GM12878 (cell line): ENCODE results near the gene PPA1. TPM values are rescaled to one million over a fixed set of nuclear protein-coding genes. Genes with fewer than 3 reads are reported as not detected.

Source experiments
- ATAC-seq: fragments of 200-7000 bp; cut with Tn5 transposase; 3 replicates; pipeline ENCODE4 v1.9.1; 2020; ENCODE audit warnings: mild to moderate bottlenecking, moderate library complexity
- BruUV-seq: library from RNA; stranded (reverse); fragments of 400-500 nt; replicated peaks from 2 replicates; lab custom pipeline; 2021; lab: Mats Ljungman, UMichigan
- CTCF ChIA-PET: fragments of 300-600 bp; sonication (Branson Sonifier 250); formaldehyde crosslinking; extraction: SDS; loops from one replicate; lab custom pipeline; 2021; ENCODE audit warnings: inconsistent platforms; lab: Yijun Ruan, JAX
- POLR2A ChIA-PET: fragments of 350-600 bp; formaldehyde crosslinking; extraction: SDS; loops from one replicate; lab custom pipeline; 2021; ENCODE audit warnings: inconsistent platforms; lab: Charles Lee
- RAD21 ChIA-PET: fragments of 300-600 bp; sonication (Branson Sonifier 250); formaldehyde crosslinking; loops from one replicate; lab custom pipeline; 2023; ENCODE audit warnings: antibody characterized with exemption; ENCODE audit not compliant: unreplicated experiment; lab: Charles Lee
- SMC1A ChIA-PET: fragments of 300-600 bp; sonication (Branson Sonifier 250); formaldehyde crosslinking; loops from one replicate; lab custom pipeline; 2023; ENCODE audit not compliant: unreplicated experiment, uncharacterized antibody; lab: Charles Lee
- DNase-seq: peaks from one replicate; pipeline ENCODE4 v3.0.0-alpha.2; 2011; ENCODE audit warnings: low read depth, low spot score
- FAIRE-seq: peaks from 3 replicates; lab custom pipeline; 2011; peaks lifted over from hg19 to GRCh38; lab: Jason Lieb, UNC
- H2AFZ ChIP-seq: 2 replicates; pipeline ENCODE4 v1.6.0; 2011; ENCODE audit warnings: low read depth, low read length, control low read depth; ENCODE audit not compliant: control insufficient read depth
- H3K27ac ChIP-seq: 2 replicates; pipeline ENCODE4 v1.5.1; 2011; ENCODE audit warnings: control low read depth; ENCODE audit not compliant: control insufficient read depth, insufficient read depth
- H3K27me3 ChIP-seq, 2 experiments: replicated peaks in 1 of 2; 2 replicates each; pipeline versions ENCODE4 v1.6.0 to v1.6.1; 2011; ENCODE audit warnings: low read length in 1 of 2; ENCODE audit not compliant: control insufficient read depth in 2 of 2, insufficient read depth in 2 of 2
- H3K36me3 ChIP-seq, 2 experiments: 2 replicates each; pipeline ENCODE4 v1.5.1; 2011; ENCODE audit warnings: low read length in 1 of 2; ENCODE audit not compliant: control insufficient read depth in 2 of 2, insufficient read depth in 2 of 2
- H3K4me1 ChIP-seq: 2 replicates; pipeline ENCODE4 v1.6.1; 2011; ENCODE audit warnings: mild to moderate bottlenecking, low read length, moderate library complexity, mixed read lengths; ENCODE audit not compliant: control insufficient read depth, insufficient read depth
- H3K4me2 ChIP-seq: 2 replicates; pipeline ENCODE4 v1.6.0; 2011; ENCODE audit warnings: control low read depth; ENCODE audit not compliant: control insufficient read depth, insufficient read depth
- H3K4me3 ChIP-seq: fragments of 200-600 bp; sonication (generic); 2 replicates; pipeline ENCODE4 v1.5.1; 2016
- H3K79me2 ChIP-seq: 2 replicates; pipeline ENCODE4 v1.6.0; 2011; ENCODE audit warnings: low read length; ENCODE audit not compliant: control insufficient read depth, insufficient read depth
- H3K9ac ChIP-seq: 2 replicates; pipeline ENCODE4 v1.8.0; 2011; ENCODE audit warnings: low read length, control low read depth, mixed read lengths; ENCODE audit not compliant: control insufficient read depth, insufficient read depth
- H3K9me3 ChIP-seq: replicated peaks from 3 replicates; pipeline ENCODE4 v1.5.1; 2011; ENCODE audit warnings: mild to moderate bottlenecking, low read length; ENCODE audit not compliant: control insufficient read depth, insufficient read depth
- H4K20me1 ChIP-seq: 2 replicates; pipeline ENCODE4 v1.6.0; 2011; ENCODE audit not compliant: control insufficient read depth, insufficient read depth
- KLF5 ChIP-seq: fragments of 450-650 bp; IDR thresholded peaks from 2 replicates; pipeline ENCODE4 v1.6.1; 2014; ENCODE audit warnings: mild to moderate bottlenecking; ENCODE audit not compliant: partially characterized antibody
- NRF1 ChIP-seq: conservative IDR thresholded peaks from 2 replicates; pipeline ENCODE4 v1.6.1; 2011; ENCODE audit warnings: mild to moderate bottlenecking, low read depth, low read length, improper control_type of control experiment
- POLR2AphosphoS2 ChIP-seq: IDR thresholded peaks from 2 replicates; pipeline ENCODE4 v1.6.1; 2011; ENCODE audit warnings: low read depth, mild to moderate bottlenecking, low read length, improper control_type of control experiment, moderate library complexity
- RAD21 ChIP-seq: IDR thresholded peaks from 2 replicates; pipeline ENCODE4 v1.6.1; 2011; ENCODE audit warnings: mild to moderate bottlenecking, low read depth, low read length, moderate library complexity; ENCODE audit not compliant: insufficient read depth
- YY1 ChIP-seq: IDR thresholded peaks from 2 replicates; pipeline ENCODE4 v1.6.1; 2011; ENCODE audit warnings: low read depth, mild to moderate bottlenecking, low read length
- WGBS: methylation state at CpG from one replicate; pipeline ENCODE4 v1.1.6; 2016; ENCODE audit warnings: low lambda C conversion rate; ENCODE audit not compliant: insufficient replicate concordance, insufficient coverage; ENCODE audit errors: missing lambda C conversion rate; 5-methylcytosine and 5-hydroxymethylcytosine counted together
- in situ Hi-C: fragments of 300-500 bp; cut with MboI; formaldehyde crosslinking; loops from 9 replicates; pipeline ENCODE4 v1.14.3; 2018; ENCODE audit warnings: mixed read lengths
- intact Hi-C: fragments of 100-400 bp; cut with micrococcal nuclease; formaldehyde crosslinking; loops from one replicate; pipeline ENCODE4 v1.14.2; 2022; ENCODE audit not compliant: unreplicated experiment
- polyA plus RNA-seq, 11 experiments: library from polyadenylated mRNA; depleted of rRNA in 4 of 11; unstranded in 6 of 11; stranded (reverse) in 5 of 11; fragments of >200 nt; fragmentation: Nextera tagmentation in 4 of 11; fragmentation: Illumina TruSeq in 1 of 11; extraction: Ambion mirVana in 4 of 11; extraction: Trizol in 1 of 11; gene quantifications; 1 replicate in 1 of 11; 2 replicates in 10 of 11; pipeline versions ENCODE4 v1.2.1 to v1.2.3, GENCODE V29; 2011 to 2016; ENCODE audit warnings: inconsistent platforms in 2 of 11, missing spikeins in 2 of 11, low read depth in 1 of 11
- total RNA-seq, 4 experiments: library from RNA; depleted of rRNA in 3 of 4; stranded (reverse); fragments of >200 nt in 3 of 4; fragmentation: Illumina TruSeq in 1 of 4; extraction: Trizol in 1 of 4; gene quantifications; 2 replicates each; pipeline versions ENCODE4 v1.2.1 to v1.2.3, GENCODE V29; 2013 to 2021
- TF ChIP-seq, protein P1 (sequence below): fragments of 150-350 bp; IDR thresholded peaks from 2 replicates; pipeline ENCODE4 v1.6.1; 2016; ENCODE audit warnings: low read depth, low read length
- TF ChIP-seq, protein P2 (sequence below): fragments of 450-650 bp; IDR thresholded peaks from 2 replicates; pipeline ENCODE4 v1.6.1; 2016; ENCODE audit warnings: mild to moderate bottlenecking
- TF ChIP-seq, protein P3 (sequence below): fragments of 150-350 bp; IDR thresholded peaks from 2 replicates; pipeline ENCODE4 v1.6.1; 2014; ENCODE audit warnings: mild to moderate bottlenecking, low read depth, low read length

PPA1 gene
- total and polyA plus RNA-seq, 10 of the 15 experiments (the other 5 are each of a cell fraction or from before 2014, with no cell fraction given), result 224 to 452 (median 346) TPM

DNA sequence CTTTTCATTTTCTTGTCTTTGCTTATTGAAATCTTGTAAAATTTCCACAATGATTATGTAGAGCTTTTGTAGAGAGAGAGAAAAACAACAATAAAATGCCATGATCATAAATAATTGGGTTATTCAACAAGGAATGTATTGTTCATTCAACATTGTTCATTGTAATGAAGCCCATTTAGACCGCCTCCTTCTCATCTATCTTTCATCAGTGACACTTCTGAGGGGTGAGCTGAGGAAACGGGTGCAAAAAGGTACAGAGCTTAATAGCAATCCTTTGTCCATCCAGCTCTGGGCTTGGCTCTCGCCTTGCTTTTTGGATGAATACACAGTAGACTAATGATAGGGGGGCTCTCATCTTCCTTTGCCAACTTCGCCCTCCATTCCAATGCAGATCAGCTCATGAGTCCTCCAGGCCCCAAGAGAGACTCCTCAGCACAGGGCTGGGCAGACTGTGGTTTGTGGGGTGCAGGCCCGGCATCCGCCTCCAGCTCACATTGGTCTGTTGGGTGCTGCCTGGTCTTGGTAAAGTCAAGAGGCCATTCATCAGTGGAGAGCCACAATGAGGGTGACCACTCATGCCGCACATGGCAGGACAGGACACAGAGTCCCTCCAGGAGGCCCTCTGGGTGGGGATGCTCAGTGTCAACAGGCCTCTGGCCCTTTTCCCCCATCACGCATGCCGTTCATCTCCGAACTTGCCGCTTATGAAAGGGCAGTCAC lies 17.9 kb upstream of the PPA1 start (continued):
- TF ChIP-seq, protein P1, sequence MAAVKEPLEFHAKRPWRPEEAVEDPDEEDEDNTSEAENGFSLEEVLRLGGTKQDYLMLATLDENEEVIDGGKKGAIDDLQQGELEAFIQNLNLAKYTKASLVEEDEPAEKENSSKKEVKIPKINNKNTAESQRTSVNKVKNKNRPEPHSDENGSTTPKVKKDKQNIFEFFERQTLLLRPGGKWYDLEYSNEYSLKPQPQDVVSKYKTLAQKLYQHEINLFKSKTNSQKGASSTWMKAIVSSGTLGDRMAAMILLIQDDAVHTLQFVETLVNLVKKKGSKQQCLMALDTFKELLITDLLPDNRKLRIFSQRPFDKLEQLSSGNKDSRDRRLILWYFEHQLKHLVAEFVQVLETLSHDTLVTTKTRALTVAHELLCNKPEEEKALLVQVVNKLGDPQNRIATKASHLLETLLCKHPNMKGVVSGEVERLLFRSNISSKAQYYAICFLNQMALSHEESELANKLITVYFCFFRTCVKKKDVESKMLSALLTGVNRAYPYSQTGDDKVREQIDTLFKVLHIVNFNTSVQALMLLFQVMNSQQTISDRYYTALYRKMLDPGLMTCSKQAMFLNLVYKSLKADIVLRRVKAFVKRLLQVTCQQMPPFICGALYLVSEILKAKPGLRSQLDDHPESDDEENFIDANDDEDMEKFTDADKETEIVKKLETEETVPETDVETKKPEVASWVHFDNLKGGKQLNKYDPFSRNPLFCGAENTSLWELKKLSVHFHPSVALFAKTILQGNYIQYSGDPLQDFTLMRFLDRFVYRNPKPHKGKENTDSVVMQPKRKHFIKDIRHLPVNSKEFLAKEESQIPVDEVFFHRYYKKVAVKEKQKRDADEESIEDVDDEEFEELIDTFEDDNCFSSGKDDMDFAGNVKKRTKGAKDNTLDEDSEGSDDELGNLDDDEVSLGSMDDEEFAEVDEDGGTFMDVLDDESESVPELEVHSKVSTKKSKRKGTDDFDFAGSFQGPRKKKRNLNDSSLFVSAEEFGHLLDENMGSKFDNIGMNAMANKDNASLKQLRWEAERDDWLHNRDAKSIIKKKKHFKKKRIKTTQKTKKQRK, result no peak
- TF ChIP-seq KLF5, result no peak

DNA sequence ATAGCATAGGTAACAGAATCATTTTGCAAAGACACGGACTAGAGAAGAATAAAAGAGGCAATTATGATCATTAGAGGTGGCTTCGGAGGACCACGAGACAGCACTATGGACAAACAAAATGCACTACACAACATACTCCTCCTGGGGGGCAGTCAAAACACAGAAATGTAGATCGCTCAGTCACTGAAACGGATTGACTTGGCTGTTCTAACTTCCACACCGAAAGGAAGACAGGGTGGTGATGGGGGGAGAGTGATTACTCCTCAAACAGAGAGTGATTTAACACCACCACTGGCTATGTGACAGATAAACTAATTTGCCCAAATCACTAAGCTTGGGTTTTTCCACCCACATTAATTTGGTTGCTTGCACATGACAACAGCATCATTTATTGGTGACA lies 14.1 kb upstream of the PPA1 start:
- H3K27me3 ChIP-seq, result no peaks in the 10 kb centered on the region; a peak in 2 of 4 replicates
- no peak for TF ChIP-seq NRF1
- TF ChIP-seq, protein P2, sequence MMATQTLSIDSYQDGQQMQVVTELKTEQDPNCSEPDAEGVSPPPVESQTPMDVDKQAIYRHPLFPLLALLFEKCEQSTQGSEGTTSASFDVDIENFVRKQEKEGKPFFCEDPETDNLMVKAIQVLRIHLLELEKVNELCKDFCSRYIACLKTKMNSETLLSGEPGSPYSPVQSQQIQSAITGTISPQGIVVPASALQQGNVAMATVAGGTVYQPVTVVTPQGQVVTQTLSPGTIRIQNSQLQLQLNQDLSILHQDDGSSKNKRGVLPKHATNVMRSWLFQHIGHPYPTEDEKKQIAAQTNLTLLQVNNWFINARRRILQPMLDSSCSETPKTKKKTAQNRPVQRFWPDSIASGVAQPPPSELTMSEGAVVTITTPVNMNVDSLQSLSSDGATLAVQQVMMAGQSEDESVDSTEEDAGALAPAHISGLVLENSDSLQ, result no peak
- TF ChIP-seq, protein P1, result no peak
- TF ChIP-seq YY1, result no peak
- TF ChIP-seq, protein P3, sequence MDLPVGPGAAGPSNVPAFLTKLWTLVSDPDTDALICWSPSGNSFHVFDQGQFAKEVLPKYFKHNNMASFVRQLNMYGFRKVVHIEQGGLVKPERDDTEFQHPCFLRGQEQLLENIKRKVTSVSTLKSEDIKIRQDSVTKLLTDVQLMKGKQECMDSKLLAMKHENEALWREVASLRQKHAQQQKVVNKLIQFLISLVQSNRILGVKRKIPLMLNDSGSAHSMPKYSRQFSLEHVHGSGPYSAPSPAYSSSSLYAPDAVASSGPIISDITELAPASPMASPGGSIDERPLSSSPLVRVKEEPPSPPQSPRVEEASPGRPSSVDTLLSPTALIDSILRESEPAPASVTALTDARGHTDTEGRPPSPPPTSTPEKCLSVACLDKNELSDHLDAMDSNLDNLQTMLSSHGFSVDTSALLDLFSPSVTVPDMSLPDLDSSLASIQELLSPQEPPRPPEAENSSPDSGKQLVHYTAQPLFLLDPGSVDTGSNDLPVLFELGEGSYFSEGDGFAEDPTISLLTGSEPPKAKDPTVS, result no peak
- TF ChIP-seq RAD21, result no peak
- TF ChIP-seq POLR2AphosphoS2, result no peak
- TF ChIP-seq, all 136 proteins: peak for 0
- ChIA-PET CTCF (interaction anchor here (1.1 kb wide), 1 partner anchor 101 kb away, joined by 3 read pairs; the partner anchor contains the start of gene TYSND1), POLR2A (no interaction called here), RAD21 (interaction anchor here (0.9 kb wide), 1 partner anchor 118 kb away, joined by 3 read pairs; no protein-coding TSS in a partner anchor), SMC1A (interaction anchor here (1.5 to 3.0 kb wide), 2 partner anchors 26 to 99 kb away, joined by 4 to 7 read pairs; no protein-coding TSS in a partner anchor)
- Histone ChIP-seq H3K9ac (no peak overlapping the region), H3K9me3 (no peaks in the 10 kb centered on the region), H3K4me3 (no peak overlapping the region), H3K79me2 (no peaks in the 10 kb centered on the region), H3K4me1 (no peaks in the 10 kb centered on the region), H4K20me1 (no peaks in the 10 kb centered on the region), H3K36me3 (no peaks in the 10 kb centered on the region), H3K4me2 (no peak overlapping the region), H3K27ac (no peak overlapping the region), H2AFZ (no peak overlapping the region)
- in situ Hi-C loops (no loop called here), intact Hi-C loops (no loop called here)
- BruUV-seq, result no TSS peak
- 49% methylated on average over 6 of the region's 6 CpGs for WGBS
- no peak for DNase-seq
- ATAC-seq, result no peak
- no peak for FAIRE-seq
